NCI-H2029 treated with DMSO at 0.1 percent for 48 hours (cell line): ENCODE data around the gene MTMR3.
A peak's percentile ranks its signal among the peaks of the same experiment; 100 is the strongest.
"Not testable (repeated sequence)": the region's sequence is repeated elsewhere in the genome, so short reads cannot be mapped to it uniquely, and the experiment has no call there.

Experiments used
- DNase-seq: peaks from one replicate; lab custom pipeline; 2025; lab: John Stamatoyannopoulos, UW

Gene MTMR3

GRCh38 chr22:29883045-29883774 lies at the start of gene MTMR3:
Gene MTMR3, plus strand, starts transcription at chr22:29883174. Its CDS starts 87,886 bp downstream, at chr22:29971060.
- DNase-seq: peak; percentile 28

GRCh38 chr22:29833392-29833965 lies 49.5 kb upstream of the MTMR3 start:
- no peak for DNase-seq

- no peak for DNase-seq
Observed at GRCh38 chr22:29834046-29834445, 48.9 kb upstream of the MTMR3 start.

- not testable (repeated sequence) for DNase-seq
Observed at GRCh38 chr22:29836791-29837370, 46.1 kb upstream of the MTMR3 start.

GRCh38 chr22:29837741-29838598 lies 45.0 kb upstream of the MTMR3 start, which contains the start of gene ASCC2:
Gene ASCC2, minus strand, starts transcription at chr22:29838274. Its CDS starts 5,949 bp downstream, at chr22:29832325.
- peak; percentile 86 for DNase-seq

- DNase-seq: no peak
Observed at GRCh38 chr22:29838599-29838956, 44.4 kb upstream of the MTMR3 start.

GRCh38 chr22:29839039-29839438 lies 43.9 kb upstream of the MTMR3 start:
- no peak for DNase-seq

GRCh38 chr22:29840498-29840897 lies 42.5 kb upstream of the MTMR3 start:
- no peak for DNase-seq

- DNase-seq: no peak
Observed at GRCh38 chr22:29842172-29842571, 40.8 kb upstream of the MTMR3 start.

GRCh38 chr22:29842740-29843139 lies 40.2 kb upstream of the MTMR3 start:
- no peak for DNase-seq

- no peak for DNase-seq
Observed at GRCh38 chr22:29846290-29846689, 36.7 kb upstream of the MTMR3 start.

- DNase-seq: no peak
Observed at GRCh38 chr22:29848111-29848510, 34.9 kb upstream of the MTMR3 start.

GRCh38 chr22:29854432-29854831 lies 28.5 kb upstream of the MTMR3 start:
- no peak for DNase-seq

GRCh38 chr22:29855611-29856181 lies 27.3 kb upstream of the MTMR3 start:
- DNase-seq: no peak

GRCh38 chr22:29856496-29856895 lies 26.5 kb upstream of the MTMR3 start:
- no peak for DNase-seq

- not testable (repeated sequence) for DNase-seq
Observed at GRCh38 chr22:29859030-29859429, 23.9 kb upstream of the MTMR3 start.

- no peak for DNase-seq
Observed at GRCh38 chr22:29860006-29860766, 22.8 kb upstream of the MTMR3 start.

- DNase-seq: no peak
Observed at GRCh38 chr22:29861672-29862297, 21.2 kb upstream of the MTMR3 start.

GRCh38 chr22:29865572-29865971 lies 17.4 kb upstream of the MTMR3 start:
- not testable (repeated sequence) for DNase-seq

GRCh38 chr22:29867260-29867659 lies 15.7 kb upstream of the MTMR3 start:
- no peak for DNase-seq

- DNase-seq: no peak
Observed at GRCh38 chr22:29867851-29868250, 15.1 kb upstream of the MTMR3 start.
